ENCODE measurements around the gene EGFL8.
"Not testable (repeated sequence)": the region's sequence is repeated elsewhere in the genome, so short reads cannot be mapped to it uniquely, and the experiment has no call there.

Gene EGFL8

GRCh38 chr6:32191696-32192607, 27.6 kb downstream of the EGFL8 start:
- H3K4me3 ChIP-seq (ENCODE audit: control insufficient read depth, low read depth, low read length) = no peak overlapping the region
- no peak for TF ChIP-seq CTCF (conservative IDR thresholded peaks at IDR 0.05; ENCODE audit: control insufficient read depth, insufficient read depth, low read depth, low read length)
- DNase-seq (ENCODE audit: low read depth) = no peak

- DNase-seq (ENCODE audit: low read depth) = no peak
- no peak for TF ChIP-seq CTCF (conservative IDR thresholded peaks at IDR 0.05; ENCODE audit: control insufficient read depth, insufficient read depth, low read depth, low read length)
- no peak within 1 kb of the TSS for H3K4me3 ChIP-seq (ENCODE audit: control insufficient read depth, low read depth, low read length)
Observed at GRCh38 chr6:32192608-32193039, 28.2 kb downstream of the EGFL8 start, which contains the start of gene GPSM3. GPSM3 (minus strand) TSS chr6:32192643; CDS start chr6:32192513, 130 bp downstream.

DNA sequence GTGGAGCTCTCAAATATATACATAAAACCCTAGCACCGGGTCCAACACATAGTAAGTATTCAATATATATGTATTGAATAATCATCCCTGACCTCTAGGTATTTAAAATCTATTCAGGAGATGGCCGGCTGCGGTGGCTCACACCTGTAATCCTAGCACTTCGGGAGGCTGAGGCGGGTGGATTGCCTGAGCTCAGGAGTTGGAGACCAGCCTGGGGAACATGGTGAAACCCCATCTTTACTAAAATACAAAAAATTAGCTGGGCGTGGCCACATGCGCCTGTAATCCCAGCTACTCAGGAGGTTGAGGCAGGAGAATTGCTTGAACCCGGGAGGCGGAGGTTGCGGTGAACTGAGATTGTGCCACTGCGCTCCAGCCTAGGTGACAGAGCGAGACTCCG, 28.7 kb downstream of the EGFL8 start:
- H3K4me3 ChIP-seq (ENCODE audit: control insufficient read depth, low read depth, low read length) = not testable (repeated sequence)

GRCh38 chr6:32194388-32194787, 30.0 kb downstream of the EGFL8 start:
- H3K4me3 ChIP-seq (ENCODE audit: control insufficient read depth, low read depth, low read length) = no peak overlapping the region

More for the DNA sequence above, 28.7 kb downstream of the EGFL8 start:
- not testable (repeated sequence) for DNase-seq (ENCODE audit: low read depth)

GRCh38 chr6:32194825-32195651, 30.6 kb downstream of the EGFL8 start:
- peak; percentile 73 for DNase-seq (ENCODE audit: low read depth)
- TF ChIP-seq CTCF (conservative IDR thresholded peaks at IDR 0.05; ENCODE audit: control insufficient read depth, insufficient read depth, low read depth, low read length) = peak; percentile 64
- peak overlapping the region; percentile 51 for H3K4me3 ChIP-seq (ENCODE audit: control insufficient read depth, low read depth, low read length)

More at GRCh38 chr6:32194388-32194787, 30.0 kb downstream of the EGFL8 start:
- no peak for TF ChIP-seq CTCF (conservative IDR thresholded peaks at IDR 0.05; ENCODE audit: control insufficient read depth, insufficient read depth, low read depth, low read length)
- no peak for DNase-seq (ENCODE audit: low read depth)

GRCh38 chr6:32195652-32195901, 31.2 kb downstream of the EGFL8 start:
- no peak overlapping the region for H3K4me3 ChIP-seq (ENCODE audit: control insufficient read depth, low read depth, low read length)

More at GRCh38 chr6:32195652-32195901, 31.2 kb downstream of the EGFL8 start:
- peak; percentile 31 for TF ChIP-seq CTCF (conservative IDR thresholded peaks at IDR 0.05; ENCODE audit: control insufficient read depth, insufficient read depth, low read depth, low read length)
- DNase-seq (ENCODE audit: low read depth) = peak; percentile 99

Data from fibroblast of mammary gland (primary cell).